Keratinocyte (primary cell): ENCODE results near the gene ABHD17B.

Experiments
- CTCF ChIP-seq, 3 experiments: IDR thresholded peaks in 1 of 3; conservative IDR thresholded peaks in 1 of 3; optimal IDR thresholded peaks in 1 of 3; 2 replicates in 2 of 3; 3 replicates in 1 of 3; pipeline versions ENCODE3 to v1.5.1; 2011; ENCODE audit warnings: low read length in 3 of 3, mild to moderate bottlenecking in 3 of 3, moderate library complexity in 2 of 3, control low read depth in 1 of 3, inconsistent platforms in 1 of 3; ENCODE audit not compliant: insufficient read depth in 2 of 3; ENCODE audit errors: extremely low read depth in 1 of 3
- EZH2 ChIP-seq: IDR thresholded peaks from one replicate; pipeline ENCODE4 v1.6.1; 2012; ENCODE audit warnings: inconsistent platforms, mild to moderate bottlenecking, low read length, moderate library complexity

GRCh38 chr9:71879644-71880174 is 31.3 kb downstream of the ABHD17B start:
- TF ChIP-seq EZH2 (no peak), CTCF (optimal IDR thresholded peaks at IDR 0.05 in 1 of 3, IDR thresholded peaks at IDR 0.05 in 1 of 3, conservative IDR thresholded peaks at IDR 0.05 in 1 of 3; ENCODE audit: extremely low read depth in 1 of 3, insufficient read depth in 2 of 3, low read length in 3 of 3) (no peak)
